Islet precursor cell (in vitro differentiated cells): ENCODE measurements around the gene CLTCL1.

Experiments
- DNase-seq: peaks from one replicate; pipeline ENCODE4 v3.0.0-alpha.2; 2018

The CLTCL1 gene

GRCh38 chr22:19193879-19194278 is 97.6 kb downstream of the CLTCL1 start:
- DNase-seq = no peak

DNA sequence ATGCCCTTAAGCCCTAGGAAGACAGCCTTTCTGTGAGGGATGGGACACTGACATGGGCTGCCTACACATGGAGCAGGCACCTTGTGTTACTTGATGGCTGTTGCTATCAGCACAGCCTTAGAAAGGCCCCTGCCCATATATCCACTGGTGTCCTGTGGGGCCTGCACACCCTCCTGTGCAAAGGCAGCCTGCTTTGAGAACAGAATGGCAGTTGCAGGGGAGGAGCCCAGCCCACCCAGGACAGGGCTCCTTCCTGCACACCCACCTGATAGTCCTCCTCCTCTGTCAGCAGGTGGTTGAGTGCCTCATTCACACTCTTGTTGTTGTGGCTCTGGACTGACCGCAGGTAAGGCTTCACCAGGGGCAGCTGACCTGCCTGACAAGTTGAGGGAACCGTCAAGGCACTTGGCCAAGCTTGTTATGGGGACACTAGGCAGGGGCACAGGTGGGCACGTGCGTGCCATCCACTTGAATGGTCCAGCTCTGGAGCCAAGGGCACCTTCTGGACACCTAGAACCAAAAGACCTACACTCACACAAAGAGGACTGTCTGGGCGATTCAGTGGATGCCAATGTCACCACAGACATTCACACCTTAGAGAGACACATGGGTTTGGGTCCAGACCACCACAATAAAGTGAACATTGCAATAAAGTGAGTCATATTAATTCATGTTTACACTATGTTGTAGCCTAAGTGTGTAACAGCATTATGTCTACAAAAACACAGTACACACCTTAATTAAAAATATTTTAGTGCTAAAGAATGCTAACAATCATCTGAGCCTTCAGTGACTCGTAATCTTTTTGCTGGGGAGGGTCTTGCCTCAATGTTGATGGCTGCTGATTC is 103.6 kb downstream of the CLTCL1 start:
- peak; percentile 37 for DNase-seq

GRCh38 chr22:19184276-19184997 is 107.1 kb downstream of the CLTCL1 start:
- DNase-seq = no peak

DNA sequence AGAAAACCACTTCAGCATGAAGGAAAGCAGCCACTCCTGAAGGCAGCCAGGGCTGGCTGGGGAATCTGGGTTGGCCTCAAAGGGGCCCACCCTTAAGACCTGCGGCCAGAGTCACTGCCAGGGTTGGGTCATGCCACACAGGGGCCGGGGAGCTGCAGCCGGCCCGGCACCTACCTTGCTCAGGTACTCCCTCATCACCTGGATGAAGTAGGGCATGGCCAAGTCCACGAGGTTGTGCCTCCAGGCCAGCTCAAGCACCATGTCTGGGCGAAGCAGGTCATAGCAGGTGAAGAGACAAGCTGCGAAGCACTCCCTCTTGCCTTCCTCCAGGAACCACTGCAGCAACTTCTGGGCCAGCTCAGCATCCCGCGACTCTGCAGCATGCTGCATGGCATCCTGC is 108.3 kb downstream of the CLTCL1 start:
- no peak for DNase-seq

DNA sequence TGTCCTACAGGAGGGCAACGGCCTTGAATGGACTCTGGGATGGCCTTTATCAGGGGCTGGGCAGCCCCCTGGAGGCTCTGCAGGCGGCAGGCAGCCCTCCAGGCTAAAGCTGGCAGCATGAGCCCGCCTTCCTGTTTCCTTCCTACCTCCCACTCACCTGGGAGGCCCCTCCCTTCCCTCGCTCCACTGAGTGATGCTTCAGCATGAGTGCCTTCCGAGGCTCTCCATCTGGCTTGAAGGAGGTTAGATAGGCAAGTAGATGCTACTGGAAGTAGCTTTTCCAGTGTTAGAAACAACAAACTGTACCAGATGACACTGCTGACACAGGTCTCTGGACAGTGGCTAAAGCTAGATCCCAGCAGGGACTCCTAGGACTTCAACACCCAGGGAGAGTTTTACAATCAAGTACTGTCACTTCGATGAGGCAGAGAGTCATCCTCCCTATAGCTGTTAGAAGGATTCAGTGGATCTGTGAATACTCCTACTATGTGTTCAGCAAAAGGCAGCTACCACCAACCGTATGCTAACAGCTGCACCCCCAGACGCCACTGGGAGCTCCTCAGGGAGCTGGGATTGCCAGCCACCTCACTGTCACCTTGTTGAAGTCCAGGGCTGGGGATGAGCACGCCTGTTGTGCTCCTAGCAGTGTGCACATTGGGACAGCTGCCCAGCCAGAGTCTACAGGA is 108.9 kb downstream of the CLTCL1 start:
- DNase-seq = no peak

DNA sequence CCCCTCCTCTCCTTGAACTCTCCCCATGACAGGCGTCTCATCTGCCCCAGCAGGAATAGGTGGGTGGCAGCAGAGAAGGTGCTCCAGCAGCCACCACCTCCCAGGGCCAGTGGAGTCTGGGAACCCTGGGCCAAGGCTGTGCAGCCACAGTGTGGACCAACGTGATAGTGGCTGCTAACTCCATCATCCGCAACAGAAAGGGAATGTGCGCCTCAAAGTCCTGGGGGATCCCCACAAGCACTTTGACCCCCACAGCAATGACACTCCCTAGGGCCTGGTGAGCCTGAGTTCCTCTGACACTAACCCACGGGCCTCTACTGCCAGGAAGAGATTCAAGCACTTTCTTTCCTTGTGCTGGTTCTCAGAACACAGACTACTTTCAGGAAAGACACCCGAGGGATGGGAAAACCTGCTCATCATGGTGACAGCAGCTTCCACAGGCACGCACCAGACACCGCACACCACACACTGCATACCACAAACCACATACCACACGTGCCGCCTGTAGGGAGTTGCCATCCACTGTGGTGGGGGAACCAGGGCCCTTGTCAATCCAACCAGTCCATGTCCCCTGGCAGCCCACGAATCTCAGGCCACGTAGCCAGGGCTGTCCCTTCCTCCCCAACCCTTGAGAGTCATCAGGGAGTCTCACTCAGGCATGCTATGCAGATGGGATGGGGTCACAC is 109.6 kb downstream of the CLTCL1 start:
- DNase-seq = no peak

- DNase-seq = peak; percentile 43
Measured at GRCh38 chr22:19180740-19181410, 110.6 kb downstream of the CLTCL1 start.

- DNase-seq = peak; percentile 50
Measured at GRCh38 chr22:19180234-19180633, 111.3 kb downstream of the CLTCL1 start.

GRCh38 chr22:19179497-19180048 is 111.9 kb downstream of the CLTCL1 start:
- peak; percentile 90 for DNase-seq

DNA sequence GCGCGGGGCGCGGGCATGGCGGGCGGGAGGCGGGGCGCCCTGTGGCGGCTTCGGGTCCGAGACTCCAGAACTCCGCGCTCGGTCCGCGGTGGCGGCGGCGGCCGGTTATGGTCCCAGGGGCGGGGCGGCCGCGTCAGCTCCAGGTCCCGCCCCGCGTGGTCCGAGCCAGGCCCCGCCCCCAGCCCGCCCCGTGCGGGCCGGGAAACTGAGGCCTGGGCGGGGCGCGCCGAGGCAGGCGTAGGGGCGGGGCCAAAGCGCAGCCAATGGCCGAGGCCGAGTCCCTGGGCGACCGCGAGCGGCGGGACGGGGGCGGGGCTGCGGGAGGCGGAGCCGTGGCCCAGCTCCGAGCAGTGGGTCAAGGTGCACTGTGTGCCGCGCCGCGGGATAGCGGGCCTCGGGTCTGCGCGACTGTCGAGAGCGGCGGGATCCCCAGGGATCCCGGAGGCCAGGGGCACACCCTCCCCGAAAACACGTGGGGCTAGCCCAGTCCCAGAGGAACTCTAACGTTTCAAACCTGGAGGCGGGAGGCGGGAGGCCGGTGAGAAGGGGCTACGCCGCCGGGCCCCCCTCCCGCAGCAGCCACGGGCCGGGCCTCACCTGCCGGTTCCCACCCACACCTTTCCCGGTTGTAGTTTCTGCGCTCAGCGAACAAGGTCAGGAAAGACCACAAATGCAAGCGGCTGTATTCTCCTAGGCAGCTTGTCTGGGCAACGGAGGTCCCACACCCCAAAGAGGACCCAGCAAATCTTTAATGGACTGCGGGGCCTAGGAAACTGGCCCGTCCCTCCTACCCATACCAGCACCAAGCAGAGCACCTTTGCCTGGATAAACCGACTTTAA is 112.6 kb downstream of the CLTCL1 start, which contains the start of gene SLC25A1:
Gene SLC25A1 (minus strand): TSS at position 80 of the 840 bp plus-strand sequence. CDS start 63 bp downstream, at position 17.
- peak; percentile 94 for DNase-seq

- peak; percentile 73 for DNase-seq
Measured at GRCh38 chr22:19178065-19178656, 113.4 kb downstream of the CLTCL1 start.

GRCh38 chr22:19177164-19178064 is 114.1 kb downstream of the CLTCL1 start:
- no peak for DNase-seq

DNA sequence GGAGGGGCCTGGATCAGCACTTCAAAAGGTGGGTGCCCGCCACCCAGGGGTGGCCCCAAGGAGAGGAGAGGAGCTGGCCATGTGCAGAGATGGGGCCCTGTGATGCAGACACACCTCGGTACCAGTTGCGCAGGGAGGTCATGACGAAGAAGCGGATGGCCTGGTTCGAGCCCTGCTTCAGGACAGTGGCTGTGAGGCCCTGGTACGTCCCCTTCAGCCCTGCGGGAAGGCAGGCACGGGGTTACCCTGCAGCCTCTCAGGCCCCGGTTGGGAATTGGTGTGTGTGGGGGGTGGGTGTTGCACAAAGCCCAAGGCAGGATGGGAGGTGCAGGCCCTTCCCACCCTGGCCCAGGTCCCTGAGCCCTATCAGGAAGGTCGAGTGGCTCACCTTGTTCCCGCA is 114.8 kb downstream of the CLTCL1 start:
- peak; percentile 49 for DNase-seq

DNA sequence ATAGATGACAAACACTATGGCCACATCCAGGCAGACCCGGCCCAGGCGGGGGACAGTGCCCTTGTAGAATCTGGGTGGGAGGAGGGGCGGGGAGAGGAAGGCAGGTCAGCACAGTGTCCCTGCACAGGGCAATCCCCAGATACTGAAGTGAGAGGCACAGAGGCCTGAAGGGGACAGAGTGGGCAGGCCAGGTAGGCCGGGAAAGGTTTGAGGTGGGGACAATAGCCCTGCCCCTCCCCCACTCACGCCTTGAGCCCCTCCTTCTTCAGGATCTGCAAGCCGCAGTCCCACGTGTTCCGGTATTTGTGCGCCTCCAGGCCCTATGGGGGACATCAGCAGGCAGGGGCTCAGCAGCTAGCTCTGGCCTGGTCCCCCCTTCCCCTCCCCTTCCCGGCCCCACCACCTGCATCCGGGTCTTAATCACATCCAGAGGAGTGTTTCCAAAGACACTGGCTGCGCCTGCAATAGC is 115.3 kb downstream of the CLTCL1 start:
- peak; percentile 38 for DNase-seq

- peak; percentile 53 for DNase-seq
Measured at GRCh38 chr22:19175602-19176174, 115.8 kb downstream of the CLTCL1 start.

- DNase-seq = peak; percentile 41
Measured at GRCh38 chr22:19175026-19175601, 116.4 kb downstream of the CLTCL1 start.

- peak; percentile 74 for DNase-seq
Measured at GRCh38 chr22:19174106-19175025, 117.2 kb downstream of the CLTCL1 start.
